GM12872 (cell line): ENCODE data around the gene DCTN4.

Source experiments
- TF ChIP-seq, protein P1 (sequence below): IDR thresholded peaks from 3 replicates; pipeline ENCODE4 v1.5.1; 2011; ENCODE audit warnings: low read depth, mild to moderate bottlenecking, low read length, moderate library complexity; ENCODE audit not compliant: insufficient read depth

Gene DCTN4

DNA sequence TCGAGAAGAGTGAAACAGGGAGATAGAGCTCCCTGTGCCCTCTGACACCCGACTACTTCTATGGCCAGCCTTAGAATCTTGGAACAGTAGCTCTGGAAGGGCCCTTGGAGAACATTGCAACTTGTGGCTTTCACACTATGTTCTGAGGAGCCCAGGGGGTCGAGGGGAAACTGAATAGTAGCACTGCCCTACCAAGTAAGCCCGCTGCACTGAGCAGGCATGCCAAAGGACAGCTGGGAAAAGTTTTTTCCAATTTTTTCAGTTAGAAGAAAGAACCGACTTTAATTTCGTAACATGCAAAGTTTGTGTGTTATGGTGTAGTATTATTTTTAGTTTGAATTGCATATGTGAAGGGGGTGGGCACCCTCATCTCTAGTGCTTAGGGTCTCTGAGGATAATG, 30.6 kb upstream of the DCTN4 start:
- TF ChIP-seq, protein P1, sequence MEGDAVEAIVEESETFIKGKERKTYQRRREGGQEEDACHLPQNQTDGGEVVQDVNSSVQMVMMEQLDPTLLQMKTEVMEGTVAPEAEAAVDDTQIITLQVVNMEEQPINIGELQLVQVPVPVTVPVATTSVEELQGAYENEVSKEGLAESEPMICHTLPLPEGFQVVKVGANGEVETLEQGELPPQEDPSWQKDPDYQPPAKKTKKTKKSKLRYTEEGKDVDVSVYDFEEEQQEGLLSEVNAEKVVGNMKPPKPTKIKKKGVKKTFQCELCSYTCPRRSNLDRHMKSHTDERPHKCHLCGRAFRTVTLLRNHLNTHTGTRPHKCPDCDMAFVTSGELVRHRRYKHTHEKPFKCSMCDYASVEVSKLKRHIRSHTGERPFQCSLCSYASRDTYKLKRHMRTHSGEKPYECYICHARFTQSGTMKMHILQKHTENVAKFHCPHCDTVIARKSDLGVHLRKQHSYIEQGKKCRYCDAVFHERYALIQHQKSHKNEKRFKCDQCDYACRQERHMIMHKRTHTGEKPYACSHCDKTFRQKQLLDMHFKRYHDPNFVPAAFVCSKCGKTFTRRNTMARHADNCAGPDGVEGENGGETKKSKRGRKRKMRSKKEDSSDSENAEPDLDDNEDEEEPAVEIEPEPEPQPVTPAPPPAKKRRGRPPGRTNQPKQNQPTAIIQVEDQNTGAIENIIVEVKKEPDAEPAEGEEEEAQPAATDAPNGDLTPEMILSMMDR, result no peak

- TF ChIP-seq, protein P1, result no peak
Observed at GRCh38 chr5:150788977-150789376, 30.2 kb upstream of the DCTN4 start.

DNA sequence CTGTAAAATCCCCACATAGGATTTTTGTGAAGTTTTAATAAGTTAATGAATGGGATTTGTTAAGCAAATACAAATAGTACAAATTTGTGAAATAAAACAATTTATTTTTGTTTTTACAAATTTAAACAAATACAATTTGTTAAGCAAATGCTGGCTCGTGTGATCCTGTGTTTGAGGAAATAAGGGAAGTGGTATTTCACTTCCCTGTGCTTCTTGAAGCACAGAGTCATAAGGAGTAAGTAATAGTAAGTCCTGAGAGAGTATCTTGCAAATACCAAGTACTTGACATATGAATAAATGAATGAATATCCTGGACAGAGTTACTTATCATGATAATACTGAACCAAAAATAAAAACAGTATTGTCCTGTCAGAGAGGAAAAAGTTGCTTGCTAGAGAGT, 28.8 kb upstream of the DCTN4 start:
- TF ChIP-seq, protein P1, result no peak

DNA sequence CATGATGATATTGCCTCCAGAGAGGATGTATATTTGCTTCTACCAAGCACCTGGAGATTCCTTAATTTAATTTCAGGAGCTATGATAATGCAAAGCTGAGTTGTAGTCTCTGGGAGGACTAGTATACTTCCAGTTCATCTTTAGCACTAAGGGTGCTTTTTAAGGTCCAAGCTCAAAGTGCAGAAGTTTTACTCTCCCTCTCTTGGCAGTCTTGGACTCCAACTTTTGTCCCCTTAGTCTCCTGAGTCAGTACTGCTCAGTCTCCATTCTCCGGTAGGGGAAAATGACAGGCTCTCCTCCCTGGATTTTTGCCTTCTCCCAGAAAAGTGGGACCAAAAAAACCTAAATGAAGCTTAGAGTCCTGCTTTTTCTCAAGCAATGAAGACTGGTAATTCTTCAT, 28.1 kb upstream of the DCTN4 start:
- TF ChIP-seq, protein P1, result no peak

DNA sequence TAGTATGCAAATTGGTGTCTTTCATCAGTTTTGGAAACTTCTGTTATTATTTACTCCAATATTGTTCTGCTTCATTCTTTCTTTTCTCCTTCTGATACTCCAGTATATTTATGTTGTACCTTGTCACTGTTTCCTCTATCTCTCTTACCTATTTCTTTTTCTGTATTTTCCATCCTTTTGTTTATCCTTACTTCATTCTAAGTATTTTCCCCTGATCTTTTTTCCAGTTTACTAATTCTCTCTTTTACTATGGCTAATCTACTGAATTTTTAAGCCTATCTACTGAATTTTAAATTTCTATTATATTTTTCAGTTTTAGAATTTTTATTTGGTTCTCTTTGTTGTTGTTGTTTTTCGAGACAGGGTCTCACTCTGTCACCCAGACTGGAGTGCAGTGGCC, 27.1 kb upstream of the DCTN4 start:
- TF ChIP-seq, protein P1, result no peak

- TF ChIP-seq, protein P1, result no peak
Observed at GRCh38 chr5:150783422-150783928, 24.7 kb upstream of the DCTN4 start.

GRCh38 chr5:150782850-150783249, 24.0 kb upstream of the DCTN4 start:
- TF ChIP-seq, protein P1, result no peak
